GM12878 (cell line): ENCODE measurements around the gene XPOT. TPM values are rescaled to one million over a fixed set of nuclear protein-coding genes. Genes with fewer than 3 reads are reported as not detected.

Source experiments
- ATAC-seq: fragments of 200-7000 bp; cut with Tn5 transposase; 3 replicates; pipeline ENCODE4 v1.9.1; 2020; ENCODE audit warnings: mild to moderate bottlenecking, moderate library complexity
- BruUV-seq: library from RNA; stranded (reverse); fragments of 400-500 nt; replicated peaks from 2 replicates; lab custom pipeline; 2021; lab: Mats Ljungman, UMichigan
- CTCF ChIA-PET: fragments of 300-600 bp; sonication (Branson Sonifier 250); formaldehyde crosslinking; extraction: SDS; loops from one replicate; lab custom pipeline; 2021; ENCODE audit warnings: inconsistent platforms; lab: Yijun Ruan, JAX
- POLR2A ChIA-PET: fragments of 350-600 bp; formaldehyde crosslinking; extraction: SDS; loops from one replicate; lab custom pipeline; 2021; ENCODE audit warnings: inconsistent platforms; lab: Charles Lee
- RAD21 ChIA-PET: fragments of 300-600 bp; sonication (Branson Sonifier 250); formaldehyde crosslinking; loops from one replicate; lab custom pipeline; 2023; ENCODE audit warnings: antibody characterized with exemption; ENCODE audit not compliant: unreplicated experiment; lab: Charles Lee
- SMC1A ChIA-PET: fragments of 300-600 bp; sonication (Branson Sonifier 250); formaldehyde crosslinking; loops from one replicate; lab custom pipeline; 2023; ENCODE audit not compliant: unreplicated experiment, uncharacterized antibody; lab: Charles Lee
- DNase-seq: peaks from one replicate; pipeline ENCODE4 v3.0.0-alpha.2; 2011; ENCODE audit warnings: low read depth, low spot score
- FAIRE-seq: peaks from 3 replicates; lab custom pipeline; 2011; peaks lifted over from hg19 to GRCh38; lab: Jason Lieb, UNC
- H2AFZ ChIP-seq: 2 replicates; pipeline ENCODE4 v1.6.0; 2011; ENCODE audit warnings: low read depth, low read length, control low read depth; ENCODE audit not compliant: control insufficient read depth
- H3K27ac ChIP-seq: 2 replicates; pipeline ENCODE4 v1.5.1; 2011; ENCODE audit warnings: control low read depth; ENCODE audit not compliant: control insufficient read depth, insufficient read depth
- H3K27me3 ChIP-seq, 2 experiments: replicated peaks in 1 of 2; 2 replicates each; pipeline versions ENCODE4 v1.6.0 to v1.6.1; 2011; ENCODE audit warnings: low read length in 1 of 2; ENCODE audit not compliant: control insufficient read depth in 2 of 2, insufficient read depth in 2 of 2
- H3K36me3 ChIP-seq, 2 experiments: 2 replicates each; pipeline ENCODE4 v1.5.1; 2011; ENCODE audit warnings: low read length in 1 of 2; ENCODE audit not compliant: control insufficient read depth in 2 of 2, insufficient read depth in 2 of 2
- H3K4me1 ChIP-seq: 2 replicates; pipeline ENCODE4 v1.6.1; 2011; ENCODE audit warnings: mild to moderate bottlenecking, low read length, moderate library complexity, mixed read lengths; ENCODE audit not compliant: control insufficient read depth, insufficient read depth
- H3K4me2 ChIP-seq: 2 replicates; pipeline ENCODE4 v1.6.0; 2011; ENCODE audit warnings: control low read depth; ENCODE audit not compliant: control insufficient read depth, insufficient read depth
- H3K4me3 ChIP-seq: fragments of 200-600 bp; sonication (generic); 2 replicates; pipeline ENCODE4 v1.5.1; 2016
- H3K79me2 ChIP-seq: 2 replicates; pipeline ENCODE4 v1.6.0; 2011; ENCODE audit warnings: low read length; ENCODE audit not compliant: control insufficient read depth, insufficient read depth
- H3K9ac ChIP-seq: 2 replicates; pipeline ENCODE4 v1.8.0; 2011; ENCODE audit warnings: low read length, control low read depth, mixed read lengths; ENCODE audit not compliant: control insufficient read depth, insufficient read depth
- H3K9me3 ChIP-seq: replicated peaks from 3 replicates; pipeline ENCODE4 v1.5.1; 2011; ENCODE audit warnings: mild to moderate bottlenecking, low read length; ENCODE audit not compliant: control insufficient read depth, insufficient read depth
- H4K20me1 ChIP-seq: 2 replicates; pipeline ENCODE4 v1.6.0; 2011; ENCODE audit not compliant: control insufficient read depth, insufficient read depth
- FOXM1 ChIP-seq: IDR thresholded peaks from 2 replicates; pipeline ENCODE4 v1.6.1; 2012; ENCODE audit warnings: low read depth, mild to moderate bottlenecking, inconsistent platforms, low read length, moderate library complexity
- HDAC6 ChIP-seq: fragments of 200-600 bp; sonication (generic); IDR thresholded peaks from one replicate; pipeline ENCODE4 v1.8.0; 2017; ENCODE audit warnings: antibody characterized with exemption; ENCODE audit not compliant: unreplicated experiment
- HDGF ChIP-seq: fragments of 450-650 bp; IDR thresholded peaks from 2 replicates; pipeline ENCODE4 v1.6.1; 2016; ENCODE audit warnings: antibody characterized with exemption
- IKZF2 ChIP-seq, 2 experiments: fragments of 450-650 bp; IDR thresholded peaks; 2 replicates each; pipeline ENCODE4 v1.6.1; 2017; ENCODE audit warnings: mild to moderate bottlenecking in 2 of 2, moderate library complexity in 2 of 2
- MTA2 ChIP-seq: fragments of 450-650 bp; IDR thresholded peaks from 2 replicates; pipeline ENCODE4 v1.6.1; 2016; ENCODE audit warnings: low read depth, mild to moderate bottlenecking, moderate library complexity
- MXI1 ChIP-seq: fragments of 150-350 bp; IDR thresholded peaks from 2 replicates; pipeline ENCODE4 v1.6.1; 2011; ENCODE audit warnings: low read depth, mild to moderate bottlenecking, inconsistent platforms, low read length, improper control_type of control experiment
- NBN ChIP-seq: fragments of 450-650 bp; IDR thresholded peaks from 2 replicates; pipeline ENCODE4 v1.6.1; 2016
- NFYB ChIP-seq: IDR thresholded peaks from 2 replicates; pipeline ENCODE4 v1.6.1; 2011; ENCODE audit warnings: low read depth, mild to moderate bottlenecking, low read length, improper control_type of control experiment, moderate library complexity; ENCODE audit not compliant: insufficient read depth
- RUNX3 ChIP-seq: IDR thresholded peaks from 2 replicates; pipeline ENCODE4 v1.6.1; 2012; ENCODE audit warnings: low read length, inconsistent platforms
- TCF12 ChIP-seq: IDR thresholded peaks from 2 replicates; pipeline ENCODE4 v1.6.1; 2011; ENCODE audit warnings: low read depth, mild to moderate bottlenecking, low read length
- ZNF24 ChIP-seq: fragments of 450-650 bp; IDR thresholded peaks from 2 replicates; pipeline ENCODE4 v1.6.1; 2017; ENCODE audit warnings: antibody characterized with exemption, mild to moderate bottlenecking
- ZNF384 ChIP-seq: IDR thresholded peaks from 2 replicates; pipeline ENCODE4 v1.6.1; 2012; ENCODE audit warnings: low read depth, mild to moderate bottlenecking, low read length, improper control_type of control experiment, borderline replicate concordance
- WGBS: methylation state at CpG from one replicate; pipeline ENCODE4 v1.1.6; 2016; ENCODE audit warnings: low lambda C conversion rate; ENCODE audit not compliant: insufficient replicate concordance, insufficient coverage; ENCODE audit errors: missing lambda C conversion rate; 5-methylcytosine and 5-hydroxymethylcytosine counted together
- in situ Hi-C: fragments of 300-500 bp; cut with MboI; formaldehyde crosslinking; loops from 9 replicates; pipeline ENCODE4 v1.14.3; 2018; ENCODE audit warnings: mixed read lengths
- intact Hi-C: fragments of 100-400 bp; cut with micrococcal nuclease; formaldehyde crosslinking; loops from one replicate; pipeline ENCODE4 v1.14.2; 2022; ENCODE audit not compliant: unreplicated experiment
- polyA plus RNA-seq, 11 experiments: library from polyadenylated mRNA; depleted of rRNA in 4 of 11; unstranded in 6 of 11; stranded (reverse) in 5 of 11; fragments of >200 nt; fragmentation: Nextera tagmentation in 4 of 11; fragmentation: Illumina TruSeq in 1 of 11; extraction: Ambion mirVana in 4 of 11; extraction: Trizol in 1 of 11; gene quantifications; 1 replicate in 1 of 11; 2 replicates in 10 of 11; pipeline versions ENCODE4 v1.2.1 to v1.2.3, GENCODE V29; 2011 to 2016; ENCODE audit warnings: inconsistent platforms in 2 of 11, missing spikeins in 2 of 11, low read depth in 1 of 11
- total RNA-seq, 4 experiments: library from RNA; depleted of rRNA in 3 of 4; stranded (reverse); fragments of >200 nt in 3 of 4; fragmentation: Illumina TruSeq in 1 of 4; extraction: Trizol in 1 of 4; gene quantifications; 2 replicates each; pipeline versions ENCODE4 v1.2.1 to v1.2.3, GENCODE V29; 2013 to 2021
- TF ChIP-seq, protein P1 (sequence below): fragments of 450-650 bp; IDR thresholded peaks from 2 replicates; pipeline ENCODE4 v1.6.1; 2017; ENCODE audit warnings: mild to moderate bottlenecking, moderate library complexity
- TF ChIP-seq, protein P2 (sequence below): IDR thresholded peaks from 2 replicates; pipeline ENCODE4 v1.6.1; 2011; ENCODE audit warnings: mild to moderate bottlenecking, low read depth, low read length, moderate library complexity; ENCODE audit not compliant: insufficient replicate concordance
- TF ChIP-seq, protein P3 (sequence below): fragments of 450-650 bp; IDR thresholded peaks from 2 replicates; pipeline ENCODE4 v1.6.1; 2017; ENCODE audit warnings: low read depth, mild to moderate bottlenecking, moderate library complexity
- TF ChIP-seq, protein P4 (sequence below): IDR thresholded peaks from 2 replicates; pipeline ENCODE4 v1.6.1; 2012; ENCODE audit warnings: low read length, inconsistent platforms

Gene XPOT
- total and polyA plus RNA-seq, 10 of the 15 experiments (the other 5 are each of a cell fraction or from before 2014, with no cell fraction given): 11.9 to 66.3 (median 54.7) TPM

DNA sequence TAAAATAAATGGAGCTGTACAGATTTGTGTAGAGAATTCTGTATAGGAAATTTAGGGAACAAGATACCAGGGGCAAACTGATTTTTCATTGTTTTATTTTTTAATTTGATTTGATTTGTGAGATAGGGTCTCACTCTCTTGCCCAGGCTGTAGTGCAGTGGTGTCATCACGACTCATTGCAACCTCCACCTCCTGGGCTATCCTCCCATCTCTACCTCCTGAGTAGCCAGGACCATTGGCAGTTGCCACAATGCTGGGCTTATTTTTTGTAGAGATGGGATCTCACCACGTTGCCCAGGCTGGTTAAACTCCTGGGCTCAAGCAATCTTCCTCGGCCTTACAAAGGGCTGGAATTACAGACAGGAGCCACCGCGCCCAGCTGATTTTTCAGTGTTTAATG is 29.7 kb downstream of the XPOT start (continued):
- TF ChIP-seq MXI1 (no peak), HDGF (no peak), HDAC6 (no peak), ZNF384 (no peak)
- TF ChIP-seq, all 136 proteins: peak for 0

DNA sequence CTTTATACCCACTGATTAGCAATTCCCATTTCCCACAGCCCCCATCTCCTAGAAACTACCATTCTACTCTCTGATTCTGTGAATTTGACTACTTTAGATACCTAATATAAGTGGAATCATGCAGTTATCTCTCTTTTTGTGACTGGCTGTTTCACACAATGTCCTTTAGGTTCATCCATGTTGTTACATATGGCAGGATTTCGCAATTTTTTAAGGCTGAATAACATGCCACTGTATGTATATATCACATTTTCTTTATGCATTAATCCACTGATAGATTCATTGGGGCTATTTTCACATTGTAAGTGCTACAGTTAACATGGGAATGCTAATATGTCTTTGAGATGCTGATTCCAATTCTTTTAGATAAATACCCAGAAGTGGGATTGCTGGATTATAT is 35.9 kb downstream of the XPOT start:
- Histone ChIP-seq H3K4me1 (no peaks in the 10 kb centered on the region), H3K27ac (no peak overlapping the region), H3K27me3 (no peaks in the 10 kb centered on the region), H3K4me2 (no peak overlapping the region), H3K4me3 (no peak overlapping the region), H3K79me2 (no peaks in the 10 kb centered on the region), H2AFZ (no peak overlapping the region), H3K36me3 (peaks cover 3 to 28% of the 10 kb centered on the region in 2 experiments)
- intact Hi-C loops: no loop called here
- 29% methylated on average over 1 of the region's 1 CpG for WGBS
- no peak for DNase-seq
- ChIA-PET RAD21 (no interaction called here), CTCF (no interaction called here), POLR2A (no interaction called here), SMC1A (no interaction called here)
- TF ChIP-seq, protein P1, sequence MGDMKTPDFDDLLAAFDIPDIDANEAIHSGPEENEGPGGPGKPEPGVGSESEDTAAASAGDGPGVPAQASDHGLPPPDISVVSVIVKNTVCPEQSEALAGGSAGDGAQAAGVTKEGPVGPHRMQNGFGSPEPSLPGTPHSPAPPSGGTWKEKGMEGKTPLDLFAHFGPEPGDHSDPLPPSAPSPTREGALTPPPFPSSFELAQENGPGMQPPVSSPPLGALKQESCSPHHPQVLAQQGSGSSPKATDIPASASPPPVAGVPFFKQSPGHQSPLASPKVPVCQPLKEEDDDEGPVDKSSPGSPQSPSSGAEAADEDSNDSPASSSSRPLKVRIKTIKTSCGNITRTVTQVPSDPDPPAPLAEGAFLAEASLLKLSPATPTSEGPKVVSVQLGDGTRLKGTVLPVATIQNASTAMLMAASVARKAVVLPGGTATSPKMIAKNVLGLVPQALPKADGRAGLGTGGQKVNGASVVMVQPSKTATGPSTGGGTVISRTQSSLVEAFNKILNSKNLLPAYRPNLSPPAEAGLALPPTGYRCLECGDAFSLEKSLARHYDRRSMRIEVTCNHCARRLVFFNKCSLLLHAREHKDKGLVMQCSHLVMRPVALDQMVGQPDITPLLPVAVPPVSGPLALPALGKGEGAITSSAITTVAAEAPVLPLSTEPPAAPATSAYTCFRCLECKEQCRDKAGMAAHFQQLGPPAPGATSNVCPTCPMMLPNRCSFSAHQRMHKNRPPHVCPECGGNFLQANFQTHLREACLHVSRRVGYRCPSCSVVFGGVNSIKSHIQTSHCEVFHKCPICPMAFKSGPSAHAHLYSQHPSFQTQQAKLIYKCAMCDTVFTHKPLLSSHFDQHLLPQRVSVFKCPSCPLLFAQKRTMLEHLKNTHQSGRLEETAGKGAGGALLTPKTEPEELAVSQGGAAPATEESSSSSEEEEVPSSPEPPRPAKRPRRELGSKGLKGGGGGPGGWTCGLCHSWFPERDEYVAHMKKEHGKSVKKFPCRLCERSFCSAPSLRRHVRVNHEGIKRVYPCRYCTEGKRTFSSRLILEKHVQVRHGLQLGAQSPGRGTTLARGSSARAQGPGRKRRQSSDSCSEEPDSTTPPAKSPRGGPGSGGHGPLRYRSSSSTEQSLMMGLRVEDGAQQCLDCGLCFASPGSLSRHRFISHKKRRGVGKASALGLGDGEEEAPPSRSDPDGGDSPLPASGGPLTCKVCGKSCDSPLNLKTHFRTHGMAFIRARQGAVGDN: no peak
- no peak for TF ChIP-seq HDAC6
- TF ChIP-seq, protein P2, sequence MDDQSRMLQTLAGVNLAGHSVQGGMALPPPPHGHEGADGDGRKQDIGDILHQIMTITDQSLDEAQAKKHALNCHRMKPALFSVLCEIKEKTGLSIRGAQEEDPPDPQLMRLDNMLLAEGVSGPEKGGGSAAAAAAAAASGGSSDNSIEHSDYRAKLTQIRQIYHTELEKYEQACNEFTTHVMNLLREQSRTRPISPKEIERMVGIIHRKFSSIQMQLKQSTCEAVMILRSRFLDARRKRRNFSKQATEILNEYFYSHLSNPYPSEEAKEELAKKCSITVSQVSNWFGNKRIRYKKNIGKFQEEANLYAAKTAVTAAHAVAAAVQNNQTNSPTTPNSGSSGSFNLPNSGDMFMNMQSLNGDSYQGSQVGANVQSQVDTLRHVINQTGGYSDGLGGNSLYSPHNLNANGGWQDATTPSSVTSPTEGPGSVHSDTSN: no peak
- TF ChIP-seq RUNX3: no peak
- TF ChIP-seq MTA2: no peak
- TF ChIP-seq, protein P3, sequence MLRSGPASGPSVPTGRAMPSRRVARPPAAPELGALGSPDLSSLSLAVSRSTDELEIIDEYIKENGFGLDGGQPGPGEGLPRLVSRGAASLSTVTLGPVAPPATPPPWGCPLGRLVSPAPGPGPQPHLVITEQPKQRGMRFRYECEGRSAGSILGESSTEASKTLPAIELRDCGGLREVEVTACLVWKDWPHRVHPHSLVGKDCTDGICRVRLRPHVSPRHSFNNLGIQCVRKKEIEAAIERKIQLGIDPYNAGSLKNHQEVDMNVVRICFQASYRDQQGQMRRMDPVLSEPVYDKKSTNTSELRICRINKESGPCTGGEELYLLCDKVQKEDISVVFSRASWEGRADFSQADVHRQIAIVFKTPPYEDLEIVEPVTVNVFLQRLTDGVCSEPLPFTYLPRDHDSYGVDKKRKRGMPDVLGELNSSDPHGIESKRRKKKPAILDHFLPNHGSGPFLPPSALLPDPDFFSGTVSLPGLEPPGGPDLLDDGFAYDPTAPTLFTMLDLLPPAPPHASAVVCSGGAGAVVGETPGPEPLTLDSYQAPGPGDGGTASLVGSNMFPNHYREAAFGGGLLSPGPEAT: no peak
- TF ChIP-seq IKZF2 (IDR thresholded peaks at IDR 0.05): no peak
- TF ChIP-seq NBN: no peak
- TF ChIP-seq TCF12: no peak
- no peak for TF ChIP-seq FOXM1
- no peak for TF ChIP-seq ZNF24
- TF ChIP-seq NFYB: no peak
- TF ChIP-seq, protein P4, sequence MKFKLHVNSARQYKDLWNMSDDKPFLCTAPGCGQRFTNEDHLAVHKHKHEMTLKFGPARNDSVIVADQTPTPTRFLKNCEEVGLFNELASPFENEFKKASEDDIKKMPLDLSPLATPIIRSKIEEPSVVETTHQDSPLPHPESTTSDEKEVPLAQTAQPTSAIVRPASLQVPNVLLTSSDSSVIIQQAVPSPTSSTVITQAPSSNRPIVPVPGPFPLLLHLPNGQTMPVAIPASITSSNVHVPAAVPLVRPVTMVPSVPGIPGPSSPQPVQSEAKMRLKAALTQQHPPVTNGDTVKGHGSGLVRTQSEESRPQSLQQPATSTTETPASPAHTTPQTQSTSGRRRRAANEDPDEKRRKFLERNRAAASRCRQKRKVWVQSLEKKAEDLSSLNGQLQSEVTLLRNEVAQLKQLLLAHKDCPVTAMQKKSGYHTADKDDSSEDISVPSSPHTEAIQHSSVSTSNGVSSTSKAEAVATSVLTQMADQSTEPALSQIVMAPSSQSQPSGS: no peak
- TF ChIP-seq, all 136 proteins: peak for 0
- in situ Hi-C loops: no loop called here
- H3K9ac ChIP-seq: no peak overlapping the region
- no peaks in the 10 kb centered on the region for H3K9me3 ChIP-seq
- ATAC-seq (no peak), FAIRE-seq (no peak)
- no TSS peak for BruUV-seq
- H4K20me1 ChIP-seq: no peaks in the 10 kb centered on the region
